Cardiac muscle cell (in vitro differentiated cells and primary cell): ENCODE data around the gene RRBP1. TPM values are rescaled to one million over a fixed set of nuclear protein-coding genes. Genes with fewer than 3 reads are reported as not detected.
"Not testable (repeated sequence)": the region's sequence is repeated elsewhere in the genome, so short reads cannot be mapped to it uniquely, and the experiment has no call there.

Experiments used
- DNase-seq, 2 donors: peaks; one replicate each; pipeline versions ENCODE4 v3.0.0 to v3.0.0-alpha.2; 2010 to 2017; ENCODE audit warnings: low read depth in 1 of 2, low spot score in 1 of 2
- H3K27ac ChIP-seq: fragments of 200-600 bp; sonication (generic); 2 replicates; pipeline ENCODE4 v1.5.1; 2016
- H3K27me3 ChIP-seq: fragments of 200-600 bp; sonication (generic); 2 replicates; pipeline ENCODE4 v1.6.0; 2016; ENCODE audit warnings: control low read depth
- H3K36me3 ChIP-seq: fragments of 200-600 bp; sonication (generic); 2 replicates; pipeline ENCODE4 v1.5.1; 2016; ENCODE audit warnings: control low read depth
- H3K4me1 ChIP-seq: fragments of 200-600 bp; sonication (generic); 2 replicates; pipeline ENCODE4 v1.8.1; 2017; ENCODE audit warnings: low read depth, mild to moderate bottlenecking, mixed run types
- H3K4me3 ChIP-seq: fragments of 200-600 bp; sonication (generic); 2 replicates; pipeline ENCODE4 v1.5.1; 2016; ENCODE audit warnings: mild to moderate bottlenecking
- H3K9me3 ChIP-seq: fragments of 200-600 bp; sonication (generic); 2 replicates; pipeline ENCODE4 v1.5.1; 2017; ENCODE audit warnings: low read depth, mild to moderate bottlenecking, control low read depth
- CTCF ChIP-seq: IDR thresholded peaks from 2 replicates; pipeline ENCODE4 v1.5.1; 2012; ENCODE audit warnings: low read depth, mild to moderate bottlenecking, low read length
- polyA plus RNA-seq: library from polyadenylated mRNA; unstranded; fragments of >200 nt; fragmentation: Nextera tagmentation; extraction: Ambion mirVana; gene quantifications from 2 replicates; pipeline ENCODE4 v1.2.1, GENCODE V29; 2016
- total RNA-seq: library from RNA; depleted of rRNA; stranded (reverse); fragments of >200 nt; gene quantifications from 2 replicates; pipeline ENCODE4 v1.2.3, GENCODE V29; 2016

RRBP1 gene
- total and polyA plus RNA-seq, 2 experiments from 2014 or later, result 50.7 to 77.5 TPM

GRCh38 chr20:17660667-17661066 is 21.4 kb downstream of the RRBP1 start:
- no peaks in the 10 kb centered on the region for H3K27me3 ChIP-seq
- peaks cover 8% of the 10 kb centered on the region for H3K4me1 ChIP-seq
- no peak overlapping the region for H3K4me3 ChIP-seq
- peak overlapping the region; percentile 51 for H3K27ac ChIP-seq
- H3K9me3 ChIP-seq, result no peaks in the 10 kb centered on the region
- no peak for TF ChIP-seq CTCF
- no peaks in the 10 kb centered on the region for H3K36me3 ChIP-seq
- DNase-seq, result no peak

- no peak for DNase-seq
- no peak for TF ChIP-seq CTCF
- H3K27ac ChIP-seq, result no peak overlapping the region
- no peaks in the 10 kb centered on the region for H3K36me3 ChIP-seq
- peaks cover 8% of the 10 kb centered on the region for H3K4me1 ChIP-seq
- no peaks in the 10 kb centered on the region for H3K9me3 ChIP-seq
- no peak overlapping the region for H3K4me3 ChIP-seq
- no peaks in the 10 kb centered on the region for H3K27me3 ChIP-seq
Observed at GRCh38 chr20:17659801-17660200, 22.2 kb downstream of the RRBP1 start.

GRCh38 chr20:17659344-17659743 is 22.7 kb downstream of the RRBP1 start:
- DNase-seq, H3K9me3 ChIP-seq, H3K4me3 ChIP-seq, H3K4me1 ChIP-seq, H3K36me3 ChIP-seq, H3K27me3 ChIP-seq, H3K27ac ChIP-seq: not testable (repeated sequence)

GRCh38 chr20:17658648-17658993 is 23.4 kb downstream of the RRBP1 start:
- Histone ChIP-seq H3K27ac (no peak overlapping the region), H3K27me3 (no peaks in the 10 kb centered on the region), H3K9me3 (no peaks in the 10 kb centered on the region), H3K4me3 (no peak overlapping the region), H3K4me1 (peaks cover 8% of the 10 kb centered on the region), H3K36me3 (no peaks in the 10 kb centered on the region)
- no peak for DNase-seq
- no peak for TF ChIP-seq CTCF

- no peaks in the 10 kb centered on the region for H3K36me3 ChIP-seq
Observed at GRCh38 chr20:17657898-17658647, 24.0 kb downstream of the RRBP1 start.

More at GRCh38 chr20:17657898-17658647, 24.0 kb downstream of the RRBP1 start:
- Histone ChIP-seq H3K9me3 (no peaks in the 10 kb centered on the region), H3K27ac (no peak overlapping the region), H3K27me3 (no peaks in the 10 kb centered on the region), H3K4me1 (peaks cover 8% of the 10 kb centered on the region), H3K4me3 (no peak overlapping the region)
- DNase-seq, result no peak
- no peak for TF ChIP-seq CTCF
